Fibroblast of lung (primary cell): ENCODE results near the gene ANKRD31.

ENCODE experiments used
- EZH2 ChIP-seq: IDR thresholded peaks from 2 replicates; pipeline ENCODE4 v1.5.1; 2012; ENCODE audit warnings: low read length, control low read depth, mild to moderate bottlenecking; ENCODE audit errors: missing control alignments
- TF ChIP-seq, protein P1 (sequence below), 2 donors: IDR thresholded peaks in 1 of 2; conservative IDR thresholded peaks in 1 of 2; 1 replicate in 1 of 2; 2 replicates in 1 of 2; pipeline ENCODE4 v1.5.1; 2011 to 2012; ENCODE audit warnings: low read length in 2 of 2, control low read depth in 1 of 2, inconsistent platforms in 1 of 2, low read depth in 1 of 2, mild to moderate bottlenecking in 1 of 2

DNA sequence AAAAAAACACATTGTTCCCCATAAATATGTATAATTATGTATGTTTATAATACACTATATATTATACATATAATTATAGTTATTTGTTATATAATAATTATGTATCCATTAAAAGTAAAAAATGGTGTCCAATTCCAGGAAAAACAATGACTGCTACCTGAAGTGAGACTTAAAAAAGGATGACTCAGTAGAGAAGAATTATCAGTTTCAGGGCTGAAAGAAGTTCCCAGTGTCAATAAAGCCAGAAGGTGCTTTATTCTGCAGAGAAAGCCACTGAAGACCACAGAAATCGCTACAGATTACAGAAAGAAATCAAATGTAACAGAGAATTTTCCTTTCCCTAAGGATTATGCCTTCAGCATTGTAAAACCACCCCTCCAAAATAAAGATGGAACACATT lies 50.9 kb downstream of the ANKRD31 start:
- TF ChIP-seq, protein P1, sequence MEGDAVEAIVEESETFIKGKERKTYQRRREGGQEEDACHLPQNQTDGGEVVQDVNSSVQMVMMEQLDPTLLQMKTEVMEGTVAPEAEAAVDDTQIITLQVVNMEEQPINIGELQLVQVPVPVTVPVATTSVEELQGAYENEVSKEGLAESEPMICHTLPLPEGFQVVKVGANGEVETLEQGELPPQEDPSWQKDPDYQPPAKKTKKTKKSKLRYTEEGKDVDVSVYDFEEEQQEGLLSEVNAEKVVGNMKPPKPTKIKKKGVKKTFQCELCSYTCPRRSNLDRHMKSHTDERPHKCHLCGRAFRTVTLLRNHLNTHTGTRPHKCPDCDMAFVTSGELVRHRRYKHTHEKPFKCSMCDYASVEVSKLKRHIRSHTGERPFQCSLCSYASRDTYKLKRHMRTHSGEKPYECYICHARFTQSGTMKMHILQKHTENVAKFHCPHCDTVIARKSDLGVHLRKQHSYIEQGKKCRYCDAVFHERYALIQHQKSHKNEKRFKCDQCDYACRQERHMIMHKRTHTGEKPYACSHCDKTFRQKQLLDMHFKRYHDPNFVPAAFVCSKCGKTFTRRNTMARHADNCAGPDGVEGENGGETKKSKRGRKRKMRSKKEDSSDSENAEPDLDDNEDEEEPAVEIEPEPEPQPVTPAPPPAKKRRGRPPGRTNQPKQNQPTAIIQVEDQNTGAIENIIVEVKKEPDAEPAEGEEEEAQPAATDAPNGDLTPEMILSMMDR (conservative IDR thresholded peaks at IDR 0.05 in 1 of 2, IDR thresholded peaks at IDR 0.05 in 1 of 2; ENCODE audit: low read depth in 1 of 2, low read length in 2 of 2), result no peak
- TF ChIP-seq EZH2, result no peak
